HG02798 (cell line): ENCODE measurements around the gene ACAT2.
"Not testable (repeated sequence)": the region's sequence is repeated elsewhere in the genome, so short reads cannot be mapped to it uniquely, and the experiment has no call there.

Experiments
- ATAC-seq: cut with Tn5 transposase; IDR thresholded peaks from one replicate; pipeline ENCODE4 v1.9.1; 2021; ENCODE audit warnings: mild to moderate bottlenecking; ENCODE audit not compliant: unreplicated experiment, poor library complexity

Gene ACAT2

GRCh38 chr6:159729598-159730331 is 32.1 kb upstream of the ACAT2 start:
- no peak for ATAC-seq

- ATAC-seq: no peak
Measured at GRCh38 chr6:159730332-159730676, 31.5 kb upstream of the ACAT2 start.

GRCh38 chr6:159732550-159732949 is 29.3 kb upstream of the ACAT2 start:
- ATAC-seq: not testable (repeated sequence)

GRCh38 chr6:159733395-159733794 is 28.4 kb upstream of the ACAT2 start:
- not testable (repeated sequence) for ATAC-seq

- no peak for ATAC-seq
Measured at GRCh38 chr6:159736908-159737307, 24.9 kb upstream of the ACAT2 start.

GRCh38 chr6:159739341-159739740 is 22.5 kb upstream of the ACAT2 start:
- ATAC-seq: no peak

GRCh38 chr6:159742165-159742564 is 19.7 kb upstream of the ACAT2 start:
- no peak for ATAC-seq

GRCh38 chr6:159745081-159745480 is 16.8 kb upstream of the ACAT2 start:
- no peak for ATAC-seq

GRCh38 chr6:159746759-159747158 is 15.1 kb upstream of the ACAT2 start:
- no peak for ATAC-seq

- not testable (repeated sequence) for ATAC-seq
Measured at GRCh38 chr6:159748127-159748526, 13.7 kb upstream of the ACAT2 start.

GRCh38 chr6:159751448-159751847 is 10.4 kb upstream of the ACAT2 start:
- no peak for ATAC-seq

GRCh38 chr6:159753081-159753872 is 8.6 kb upstream of the ACAT2 start:
- ATAC-seq: no peak

- no peak for ATAC-seq
Measured at GRCh38 chr6:159754401-159754800, 7.4 kb upstream of the ACAT2 start.

- no peak for ATAC-seq
Measured at GRCh38 chr6:159754959-159755914, 6.6 kb upstream of the ACAT2 start.

GRCh38 chr6:159756508-159756907 is 5.3 kb upstream of the ACAT2 start:
- no peak for ATAC-seq

- ATAC-seq: no peak
Measured at GRCh38 chr6:159758031-159759001, 3.5 kb upstream of the ACAT2 start.

GRCh38 chr6:159759645-159760044 is 2.2 kb upstream of the ACAT2 start:
- ATAC-seq: no peak

- ATAC-seq: no peak
Measured at GRCh38 chr6:159760602-159761057, 1.2 kb upstream of the ACAT2 start.

GRCh38 chr6:159761129-159761872 is 544 bp upstream of the ACAT2 start:
- peak; percentile 3 for ATAC-seq
